ENCODE measurements around the gene SMARCAL1. TPM values are rescaled to one million over a fixed set of nuclear protein-coding genes. Genes with fewer than 3 reads are reported as not detected.

Gene SMARCAL1
- total and polyA plus RNA-seq, 2 of the 13 experiments (the other 11 are each of a cell fraction or from before 2014, with no cell fraction given): 12.7 to 21.3 TPM

GRCh38 chr2:216428618-216429350 lies 16.5 kb downstream of the SMARCAL1 start:
- POLR2A ChIA-PET: interaction anchor here (1.4 kb wide), 1 partner anchor 70 kb away, joined by 3 read pairs; the partner anchor contains the start of gene RPL37A
- Histone ChIP-seq H3K36me3 (replicated peaks in 1 of 2; ENCODE audit: control insufficient read depth in 1 of 2, insufficient read depth in 2 of 2, low read length in 2 of 2) (peaks cover 31 to 62% of the 10 kb centered on the region in 2 experiments), H3K4me1 (ENCODE audit: insufficient read depth, low read length) (no peaks in the 10 kb centered on the region), H3K27ac (ENCODE audit: extremely low read length, insufficient read depth, low read length) (no peak overlapping the region), H2AFZ (ENCODE audit: low read length) (no peak overlapping the region), H3K27me3 (ENCODE audit: control insufficient read depth in 1 of 2, insufficient read depth in 2 of 2, low read length in 2 of 2) (no peaks in the 10 kb centered on the region), H3K79me2 (ENCODE audit: insufficient read depth, low read length) (no peaks in the 10 kb centered on the region), H3K9ac (ENCODE audit: insufficient read depth, low read depth, low read length) (no peak overlapping the region), H3K9me3 (ENCODE audit: low read length) (no peaks in the 10 kb centered on the region), H4K20me1 (ENCODE audit: insufficient read depth, low read length) (no peaks in the 10 kb centered on the region), H3K4me2 (ENCODE audit: low read depth, low read length) (no peak overlapping the region), H3K4me3 (replicated peaks in 1 of 3; ENCODE audit: insufficient read depth in 1 of 3, low read depth in 2 of 3, low read length in 3 of 3) (no peak overlapping the region)
- 89% methylated on average over 6 of the region's 6 CpGs for WGBS (ENCODE audit: low lambda C conversion rate)
- intact Hi-C loops (cut with micrococcal nuclease; ENCODE audit: unreplicated experiment): no loop called here
- no peak for ATAC-seq
- no peak for FAIRE-seq
- CTCF ChIA-PET (ENCODE audit: low intra/inter-chr PET ratio, low total read pairs): no interaction called here
- in situ Hi-C loops (cut with HindIII; ENCODE audit: extremely low pct_ligation_motif_present, low pct_unique_long_range_greater_than_20kb): no loop called here
- BruUV-seq (replicated peaks): no TSS peak
- no peak for TF ChIP-seq KMT2B (CRISPR knock-in tag; IDR thresholded peaks at IDR 0.05)
- no peak for TF ChIP-seq ZNF225 (CRISPR knock-in tag; IDR thresholded peaks at IDR 0.05)
- TF ChIP-seq ZC3H4 (CRISPR knock-in tag; IDR thresholded peaks at IDR 0.05; ENCODE audit: borderline replicate concordance): no peak
- no peak for TF ChIP-seq TBX2 (CRISPR knock-in tag; IDR thresholded peaks at IDR 0.05; ENCODE audit: borderline replicate concordance)
- no peak for TF ChIP-seq RXRB (CRISPR knock-in tag; IDR thresholded peaks at IDR 0.05; ENCODE audit: borderline replicate concordance)
- no peak for TF ChIP-seq POGZ (CRISPR knock-in tag; IDR thresholded peaks at IDR 0.05)
- no peak for TF ChIP-seq SAP130 (CRISPR knock-in tag; IDR thresholded peaks at IDR 0.05; ENCODE audit: low read depth)
- DNase-seq (ENCODE audit: low spot score): no peak

GRCh38 chr2:216429428-216429827 lies 17.1 kb downstream of the SMARCAL1 start:
- no peaks in the 10 kb centered on the region for H3K27me3 ChIP-seq (ENCODE audit: control insufficient read depth in 1 of 2, insufficient read depth in 2 of 2, low read length in 2 of 2)
- DNase-seq (ENCODE audit: low spot score): no peak
- H3K4me3 ChIP-seq (replicated peaks in 1 of 3; ENCODE audit: insufficient read depth in 1 of 3, low read depth in 2 of 3, low read length in 3 of 3): no peak overlapping the region
- whole genome bisulfite sequencing (ENCODE audit: low lambda C conversion rate): 95% methylated on average over 5 of the region's 5 CpGs
- in situ Hi-C loops (cut with HindIII; ENCODE audit: extremely low pct_ligation_motif_present, low pct_unique_long_range_greater_than_20kb): no loop called here
- BruUV-seq (replicated peaks): no TSS peak
- CTCF ChIA-PET (ENCODE audit: low intra/inter-chr PET ratio, low total read pairs): no interaction called here
- H3K36me3 ChIP-seq (replicated peaks in 1 of 2; ENCODE audit: control insufficient read depth in 1 of 2, insufficient read depth in 2 of 2, low read length in 2 of 2): peaks cover 26 to 56% of the 10 kb centered on the region in 2 experiments
- POLR2A ChIA-PET: interaction anchor here (1.4 kb wide), 1 partner anchor 69 kb away, joined by 3 read pairs; the partner anchor contains the start of gene RPL37A
- intact Hi-C loops (cut with micrococcal nuclease; ENCODE audit: unreplicated experiment): no loop called here
- H3K4me2 ChIP-seq (ENCODE audit: low read depth, low read length): no peak overlapping the region
- H4K20me1 ChIP-seq (ENCODE audit: insufficient read depth, low read length): no peaks in the 10 kb centered on the region
- no peak overlapping the region for H3K9ac ChIP-seq (ENCODE audit: insufficient read depth, low read depth, low read length)
- H2AFZ ChIP-seq (ENCODE audit: low read length): no peak overlapping the region
- H3K4me1 ChIP-seq (ENCODE audit: insufficient read depth, low read length): no peaks in the 10 kb centered on the region
- FAIRE-seq: no peak
- H3K79me2 ChIP-seq (ENCODE audit: insufficient read depth, low read length): no peaks in the 10 kb centered on the region
- no peaks in the 10 kb centered on the region for H3K9me3 ChIP-seq (ENCODE audit: low read length)
- no peak overlapping the region for H3K27ac ChIP-seq (ENCODE audit: extremely low read length, insufficient read depth, low read length)
- ATAC-seq: no peak
- no peak for TF ChIP-seq ZFP36L2 (CRISPR knock-in tag; IDR thresholded peaks at IDR 0.05)
- no peak for TF ChIP-seq ZNF20 (CRISPR knock-in tag; IDR thresholded peaks at IDR 0.05)
- no peak for TF ChIP-seq PAWR (CRISPR knock-in tag; IDR thresholded peaks at IDR 0.05; ENCODE audit: borderline replicate concordance)
- no peak for TF ChIP-seq ZC3H13 (CRISPR knock-in tag; IDR thresholded peaks at IDR 0.05)
- TF ChIP-seq ZNF776 (CRISPR knock-in tag; IDR thresholded peaks at IDR 0.05): no peak
- TF ChIP-seq ZNF772 (CRISPR knock-in tag; IDR thresholded peaks at IDR 0.05): no peak
- TF ChIP-seq ZNF510 (CRISPR knock-in tag; IDR thresholded peaks at IDR 0.05; ENCODE audit: low read depth): no peak
- no peak for TF ChIP-seq ZFP82 (CRISPR knock-in tag; IDR thresholded peaks at IDR 0.05; ENCODE audit: borderline replicate concordance)
- no peak for TF ChIP-seq PRDM10 (CRISPR knock-in tag; IDR thresholded peaks at IDR 0.05; ENCODE audit: low read depth)
- TF ChIP-seq ZNF432 (CRISPR knock-in tag; IDR thresholded peaks at IDR 0.05; ENCODE audit: borderline replicate concordance): no peak
